MCF 10A (cell line): Measurements from ENCODE around the gene COBL. TPM values are rescaled to one million over a fixed set of nuclear protein-coding genes. Genes with fewer than 3 reads are reported as not detected.
A peak's percentile ranks its signal among the peaks of the same experiment; 100 is the strongest.

Experiments
- BruUV-seq: library from RNA; stranded (reverse); fragments of 400-500 nt; replicated peaks from 2 replicates; lab custom pipeline; 2021; lab: Mats Ljungman, UMichigan
- CTCF ChIA-PET: fragments of 300-600 bp; sonication (Branson Sonifier 250); formaldehyde crosslinking; extraction: SDS; loops from one replicate; lab custom pipeline; 2021; ENCODE audit warnings: antibody characterized with exemption, inconsistent platforms; lab: Yijun Ruan, JAX
- POLR2A ChIA-PET: fragments of 300-600, 350-650 bp; sonication (Branson Sonifier 250); formaldehyde crosslinking; extraction: SDS; loops from one replicate; lab custom pipeline; 2020; ENCODE audit warnings: antibody characterized with exemption, inconsistent platforms; lab: Yijun Ruan, JAX
- DNase-seq: peaks from one replicate; pipeline ENCODE4 v3.0.0-alpha.2; 2018; ENCODE audit not compliant: unreplicated experiment
- H3K27ac Mint-ChIP-seq: one replicate; pipeline ENCODE4 v1.8.0; 2022; ENCODE audit warnings: mild to moderate bottlenecking, low read depth, mixed read lengths; ENCODE audit not compliant: unreplicated experiment
- H3K27me3 Mint-ChIP-seq: one replicate; pipeline ENCODE4 v1.8.0; 2022; ENCODE audit warnings: mixed read lengths; ENCODE audit not compliant: insufficient read depth, unreplicated experiment
- H3K36me3 Mint-ChIP-seq: one replicate; pipeline ENCODE4 v1.8.0; 2022; ENCODE audit warnings: mild to moderate bottlenecking, moderate library complexity, mixed read lengths; ENCODE audit not compliant: insufficient read depth, unreplicated experiment
- H3K4me1 Mint-ChIP-seq: one replicate; pipeline ENCODE4 v1.8.0; 2022; ENCODE audit warnings: mixed read lengths; ENCODE audit not compliant: insufficient read depth, unreplicated experiment
- H3K4me3 Mint-ChIP-seq: one replicate; pipeline ENCODE4 v1.8.0; 2022; ENCODE audit warnings: mild to moderate bottlenecking, moderate library complexity, mixed read lengths; ENCODE audit not compliant: unreplicated experiment
- H3K9me3 Mint-ChIP-seq: one replicate; pipeline ENCODE4 v1.8.0; 2022; ENCODE audit warnings: mixed read lengths; ENCODE audit not compliant: unreplicated experiment
- CTCF ChIP-seq: fragments of 200-600 bp; IDR thresholded peaks from one replicate; pipeline ENCODE4 v1.8.0; 2022; ENCODE audit warnings: antibody characterized with exemption, mild to moderate bottlenecking; ENCODE audit not compliant: unreplicated experiment
- intact Hi-C: fragments of 100-400 bp; cut with micrococcal nuclease; formaldehyde crosslinking; loops from 2 replicates; pipeline ENCODE4 v1.14.1; 2022
- total RNA-seq: library from RNA; stranded (reverse); gene quantifications from 2 replicates; pipeline ENCODE4 v1.2.3, GENCODE V29; 2022

COBL gene
- total RNA-seq, 1 experiment from 2014 or later = 12.3 TPM

- Mint-ChIP-seq H3K9me3 (no peaks in the 10 kb centered on the region), H3K27ac (no peak overlapping the region), H3K27me3 (no peaks in the 10 kb centered on the region), H3K36me3 (no peaks in the 10 kb centered on the region), H3K4me3 (no peak overlapping the region), H3K4me1 (peaks cover 9% of the 10 kb centered on the region)
- no TSS peak for BruUV-seq
- ChIA-PET CTCF (interaction anchor here (8.8 to 11.7 kb wide), 3 partner anchors 16 to 190 kb away, joined by 116 to 284 read pairs (median 137); no protein-coding TSS in a partner anchor), POLR2A (interaction anchor here (0.7 kb wide), 1 partner anchor 128 kb away, joined by 3 read pairs; no protein-coding TSS in a partner anchor)
- no peak for DNase-seq
- TF ChIP-seq CTCF = no peak
- intact Hi-C loops = loop anchor here (5.0 kb wide), 1 partner anchor 35 kb away; the partner anchor contains the start of gene COBL
These were observed 35.8 kb upstream of the COBL start for GRCh38 chr7:51352174-51353100.

- CTCF ChIA-PET = interaction anchor here (0.7 to 11.7 kb wide), 6 partner anchors 9 to 189 kb away, joined by 3 to 284 read pairs (median 6); no protein-coding TSS in a partner anchor
- Mint-ChIP-seq H3K36me3 (no peaks in the 10 kb centered on the region), H3K27me3 (no peaks in the 10 kb centered on the region), H3K4me1 (peaks cover 9% of the 10 kb centered on the region), H3K27ac (no peak overlapping the region), H3K4me3 (no peak overlapping the region), H3K9me3 (no peaks in the 10 kb centered on the region)
- TF ChIP-seq CTCF = no peak
- POLR2A ChIA-PET = interaction anchor here (0.7 to 1.9 kb wide), 2 partner anchors 27 to 127 kb away, joined by 3 to 17 read pairs; no protein-coding TSS in a partner anchor
- intact Hi-C loops = loop anchor here (5.0 kb wide), 1 partner anchor 34 kb away; the partner anchor contains the start of gene COBL
- no TSS peak for BruUV-seq
- DNase-seq = no peak
These were observed 35.1 kb upstream of the COBL start for GRCh38 chr7:51351661-51352060.

- Mint-ChIP-seq H3K4me1 (peaks cover 9% of the 10 kb centered on the region), H3K27me3 (no peaks in the 10 kb centered on the region), H3K9me3 (no peaks in the 10 kb centered on the region), H3K27ac (peak overlapping the region; percentile 85), H3K36me3 (no peaks in the 10 kb centered on the region), H3K4me3 (no peak overlapping the region)
- no peak for DNase-seq
- intact Hi-C loops = loop anchor here (5.0 kb wide), 1 partner anchor 33 kb away; the partner anchor contains the start of gene COBL
- BruUV-seq = no TSS peak
- TF ChIP-seq CTCF = no peak
- ChIA-PET POLR2A (interaction anchor here (0.7 to 1.9 kb wide), 9 partner anchors 11 to 188 kb away, joined by 3 to 17 read pairs (median 3); no protein-coding TSS in a partner anchor), CTCF (interaction anchor here (1.0 to 11.7 kb wide), 7 partner anchors 10 to 188 kb away, joined by 3 to 284 read pairs (median 6); no protein-coding TSS in a partner anchor)
These were observed 33.9 kb upstream of the COBL start for GRCh38 chr7:51350546-51350896.
